H9 (cell line): ENCODE measurements around the gene EEF1AKMT3. TPM values are rescaled to one million over a fixed set of nuclear protein-coding genes. Genes with fewer than 3 reads are reported as not detected.

ENCODE experiments used
- DNase-seq: peaks from one replicate; pipeline ENCODE4 v3.0.0-alpha.2; 2017
- H2AFZ ChIP-seq: one replicate; pipeline ENCODE4 v1.6.1; 2013; ENCODE audit warnings: mild to moderate bottlenecking, low read length, control low read depth, moderate library complexity
- H2AK5ac ChIP-seq: 2 replicates; pipeline ENCODE4 v1.6.1; 2013; ENCODE audit warnings: low read length, control low read depth, mixed read lengths; ENCODE audit not compliant: insufficient read length
- H2BK120ac ChIP-seq: one replicate; pipeline ENCODE4 v1.6.1; 2013; ENCODE audit warnings: low read depth, mild to moderate bottlenecking, low read length, control low read depth, inconsistent platforms; ENCODE audit not compliant: poor library complexity, severe bottlenecking
- H2BK12ac ChIP-seq: 2 replicates; pipeline ENCODE4 v1.6.1; 2013; ENCODE audit warnings: low read length, control low read depth, mixed read lengths, low read depth; ENCODE audit not compliant: insufficient read length
- H2BK15ac ChIP-seq: 2 replicates; pipeline ENCODE4 v1.6.1; 2013; ENCODE audit warnings: low read depth, low read length, control low read depth
- H2BK20ac ChIP-seq: one replicate; pipeline ENCODE4 v1.6.1; 2013; ENCODE audit warnings: low read depth, mild to moderate bottlenecking, low read length, control low read depth, inconsistent platforms; ENCODE audit not compliant: poor library complexity, severe bottlenecking
- H2BK5ac ChIP-seq: 2 replicates; pipeline ENCODE4 v1.6.1; 2013; ENCODE audit warnings: low read length, control low read depth, mixed read lengths; ENCODE audit not compliant: insufficient read length
- H3K14ac ChIP-seq: 2 replicates; pipeline ENCODE4 v1.6.1; 2013; ENCODE audit warnings: low read length, control low read depth; ENCODE audit not compliant: insufficient read depth
- H3K18ac ChIP-seq: 2 replicates; pipeline ENCODE4 v1.6.1; 2013; ENCODE audit warnings: low read depth, mild to moderate bottlenecking, mixed read lengths, low read length, control low read depth; ENCODE audit not compliant: insufficient read length
- H3K23ac ChIP-seq: 2 replicates; pipeline ENCODE4 v1.6.1; 2013; ENCODE audit warnings: low read length, control low read depth, mixed read lengths, low read depth; ENCODE audit not compliant: insufficient read length
- H3K23me2 ChIP-seq: 2 replicates; pipeline ENCODE4 v1.6.1; 2013; ENCODE audit warnings: low read depth, mild to moderate bottlenecking, mixed read lengths, low read length, control low read depth; ENCODE audit not compliant: insufficient read length, poor library complexity, severe bottlenecking
- H3K27ac ChIP-seq: 2 replicates; pipeline ENCODE4 v1.5.1; 2013; ENCODE audit warnings: low read length, control low read depth, mixed read lengths, low read depth; ENCODE audit not compliant: insufficient read length
- H3K27me3 ChIP-seq: 2 replicates; pipeline ENCODE4 v1.6.1; 2013; ENCODE audit warnings: low read length, control low read depth, inconsistent platforms; ENCODE audit not compliant: insufficient read depth
- H3K4ac ChIP-seq: 2 replicates; pipeline ENCODE4 v1.6.1; 2013; ENCODE audit warnings: low read depth, mild to moderate bottlenecking, control low read depth, inconsistent platforms, low read length, moderate library complexity
- H3K4me1 ChIP-seq: 2 replicates; pipeline ENCODE4 v1.6.1; 2013; ENCODE audit warnings: low read length, control low read depth, inconsistent platforms; ENCODE audit not compliant: insufficient read depth
- H3K4me2 ChIP-seq: 2 replicates; pipeline ENCODE4 v1.6.1; 2013; ENCODE audit warnings: low read length, control low read depth, mixed read lengths; ENCODE audit not compliant: insufficient read length, insufficient read depth
- H3K56ac ChIP-seq: 2 replicates; pipeline ENCODE4 v1.6.1; 2013; ENCODE audit warnings: low read depth, mild to moderate bottlenecking, mixed read lengths, low read length, control low read depth; ENCODE audit not compliant: insufficient read length
- H3K79me1 ChIP-seq: 2 replicates; pipeline ENCODE4 v1.6.1; 2013; ENCODE audit warnings: low read depth, mild to moderate bottlenecking, moderate library complexity, low read length, control low read depth, inconsistent platforms; ENCODE audit not compliant: insufficient read depth, poor library complexity, severe bottlenecking
- H3K79me2 ChIP-seq: 2 replicates; pipeline ENCODE4 v1.6.1; 2013; ENCODE audit warnings: low read length, control low read depth, inconsistent platforms; ENCODE audit not compliant: insufficient read depth
- H3K9ac ChIP-seq: 2 replicates; pipeline ENCODE4 v1.6.1; 2013; ENCODE audit warnings: low read length, control low read depth, mixed read lengths; ENCODE audit not compliant: insufficient read length; ENCODE audit errors: extremely low read depth
- H3K9me3 ChIP-seq: one replicate; pipeline ENCODE4 v1.6.1; 2013; ENCODE audit warnings: low read depth, low read length, inconsistent platforms; ENCODE audit not compliant: control insufficient read depth
- H3T11ph ChIP-seq: one replicate; pipeline ENCODE4 v1.6.1; 2013; ENCODE audit warnings: mild to moderate bottlenecking, low read length, control low read depth, inconsistent platforms
- H4K20me1 ChIP-seq: one replicate; pipeline ENCODE4 v1.6.1; 2013; ENCODE audit not compliant: control insufficient read depth, insufficient read length, insufficient read depth
- H4K5ac ChIP-seq: 2 replicates; pipeline ENCODE4 v1.6.1; 2013; ENCODE audit warnings: low read depth, mild to moderate bottlenecking, mixed read lengths, low read length, control low read depth; ENCODE audit not compliant: insufficient read length
- H4K8ac ChIP-seq: replicated peaks from 2 replicates; pipeline ENCODE4 v1.6.1; 2013; ENCODE audit warnings: low read length, control low read depth, mixed read lengths, low read depth; ENCODE audit not compliant: insufficient read length
- H4K91ac ChIP-seq: 2 replicates; pipeline ENCODE4 v1.6.1; 2013; ENCODE audit warnings: low read depth, mild to moderate bottlenecking, moderate library complexity, mixed read lengths, low read length, control low read depth; ENCODE audit not compliant: insufficient read length
- H3K27ac Mint-ChIP-seq, 3 experiments: 2 replicates in 2 of 3; 3 replicates in 1 of 3; pipeline ENCODE4 v1.8.0; 2020 to 2021; ENCODE audit warnings: mixed read lengths in 3 of 3, mild to moderate bottlenecking in 1 of 3, moderate library complexity in 1 of 3
- H3K27me3 Mint-ChIP-seq: 2 replicates; pipeline ENCODE4 v1.8.0; 2021; ENCODE audit warnings: low read depth, mild to moderate bottlenecking, moderate library complexity, mixed read lengths
- H3K36me3 Mint-ChIP-seq, 3 experiments: 2 replicates in 2 of 3; 3 replicates in 1 of 3; pipeline ENCODE4 v1.8.0; 2020 to 2021; ENCODE audit warnings: low read depth in 3 of 3, mixed read lengths in 3 of 3; ENCODE audit not compliant: insufficient read depth in 1 of 3
- H3K4me1 Mint-ChIP-seq, 2 experiments: 2 replicates each; pipeline ENCODE4 v1.8.0; 2020; ENCODE audit warnings: mixed read lengths in 2 of 2
- H3K4me3 Mint-ChIP-seq, 2 experiments: 2 replicates in 1 of 2; 3 replicates in 1 of 2; pipeline ENCODE4 v1.8.0; 2020 to 2021; ENCODE audit warnings: mild to moderate bottlenecking in 2 of 2, mixed read lengths in 2 of 2, moderate library complexity in 1 of 2
- H3K9me3 Mint-ChIP-seq, 2 experiments: 2 replicates in 1 of 2; 3 replicates in 1 of 2; pipeline ENCODE4 v1.8.0; 2020; ENCODE audit warnings: mild to moderate bottlenecking in 2 of 2, mixed read lengths in 2 of 2, moderate library complexity in 1 of 2
- CTCF ChIP-seq: fragments of 200-600 bp; sonication (generic); conservative IDR thresholded peaks from 3 replicates; pipeline ENCODE4 v1.8.0; 2021; ENCODE audit warnings: antibody characterized with exemption, mild to moderate bottlenecking
- WGBS: extraction: QIAGEN DNeasy Blood & Tissue Kit; methylation state at CpG from one replicate; pipeline ENCODE4 v1.1.7; 2013; ENCODE audit warnings: missing lambda C conversion rate, low lambda C conversion rate, mixed read lengths; ENCODE audit not compliant: insufficient read length; ENCODE audit errors: extremely low coverage; 5-methylcytosine and 5-hydroxymethylcytosine counted together
- total RNA-seq: library from RNA; stranded (reverse); gene quantifications from 2 replicates; pipeline ENCODE4 v1.2.1, GENCODE V29; 2021

The EEF1AKMT3 gene
- total RNA-seq, 1 experiment from 2014 or later, result 2.9 TPM

- Mint-ChIP-seq H3K36me3 (peaks cover 20 to 38% (median 25%) of the 10 kb centered on the region in 3 experiments), H3K27me3 (peaks cover 30% of the 10 kb centered on the region), H3K9me3 (peaks cover 0 to 2% of the 10 kb centered on the region in 2 experiments; a peak in 2 of 5 replicates), H3K4me1 (peaks cover 43 to 44% of the 10 kb centered on the region in 2 experiments), H3K4me3 (peak within 1 kb of the TSS; percentile 81 to 93), H3K27ac (peak within 1 kb of the TSS in 2 of 3 experiments; percentile 57 to 83; a peak in 3 of 7 replicates)
- Histone ChIP-seq H2BK12ac (no peak within 1 kb of the TSS), H3K79me2 (peaks cover 13% of the 10 kb centered on the region; the same call in 1 of the 2 replicates), H4K5ac (no peak within 1 kb of the TSS), H3K23me2 (peaks cover 17% of the 10 kb centered on the region), H2AK5ac (no peak within 1 kb of the TSS), H2BK5ac (no peak within 1 kb of the TSS), H3K4me1 (0 out of 2 replicates have a peak, but pooled peaks cover 7% of the 10 kb centered on the region), H4K91ac (no peak within 1 kb of the TSS), H3K18ac (no peak within 1 kb of the TSS), H3K79me1 (no peaks in the 10 kb centered on the region), H3K14ac (no peak within 1 kb of the TSS), H2BK20ac (no peak within 1 kb of the TSS), H3K27ac (no peak within 1 kb of the TSS), H2BK120ac (no peak within 1 kb of the TSS), H3K4me2 (peak within 1 kb of the TSS; percentile 65), H3K9me3 (no peaks in the 10 kb centered on the region), H3K23ac (no peak within 1 kb of the TSS), H2AFZ (no peak within 1 kb of the TSS), H3T11ph (no peak within 1 kb of the TSS), H3K9ac (no peak within 1 kb of the TSS), H3K27me3 (peaks cover 11% of the 10 kb centered on the region), H3K56ac (no peak within 1 kb of the TSS), H4K20me1 (no peaks in the 10 kb centered on the region), H4K8ac (no peak within 1 kb of the TSS), H2BK15ac (no peak within 1 kb of the TSS), H3K4ac (no peak within 1 kb of the TSS)
- WGBS, result no CpG with 5 or more reads among the region's 41 CpGs
- TF ChIP-seq CTCF, result no peak
- peak; percentile 89 for DNase-seq
Observed at GRCh38 chr12:57754411-57755193, 17.8 kb upstream of the EEF1AKMT3 start, which contains the start of gene MARCHF9. MARCHF9 (plus strand) TSS chr12:57755103; CDS start chr12:57755529, 426 bp downstream.
